ENCODE measurements around the gene PGD.

The PGD gene

GRCh38 chr1:10398734-10399443 is at the start of gene PGD:
PGD (plus strand) TSS chr1:10399064; CDS start chr1:10399118, 54 bp downstream.
- DNase-seq = peak; percentile 97

DNA sequence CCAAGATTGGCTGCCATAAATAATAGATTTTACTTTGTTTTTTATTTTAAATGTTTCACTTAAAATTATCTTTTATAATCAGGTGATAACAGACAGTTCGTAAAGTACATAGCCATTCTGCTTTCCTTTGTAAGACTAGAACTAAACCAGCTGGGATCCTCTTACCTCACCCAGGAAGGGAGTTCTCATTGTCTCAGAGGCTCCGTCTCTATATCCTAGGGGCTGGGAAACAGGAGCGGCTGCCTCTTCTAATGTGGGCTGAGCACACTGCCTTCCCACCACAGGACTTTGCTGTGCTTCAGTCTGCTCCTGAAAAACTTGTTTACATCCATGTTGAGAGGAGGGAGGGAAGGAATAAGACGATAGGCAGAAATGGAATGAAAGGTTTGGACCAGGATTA is 45.6 kb upstream of the PGD start:
- no peak for DNase-seq

DNA sequence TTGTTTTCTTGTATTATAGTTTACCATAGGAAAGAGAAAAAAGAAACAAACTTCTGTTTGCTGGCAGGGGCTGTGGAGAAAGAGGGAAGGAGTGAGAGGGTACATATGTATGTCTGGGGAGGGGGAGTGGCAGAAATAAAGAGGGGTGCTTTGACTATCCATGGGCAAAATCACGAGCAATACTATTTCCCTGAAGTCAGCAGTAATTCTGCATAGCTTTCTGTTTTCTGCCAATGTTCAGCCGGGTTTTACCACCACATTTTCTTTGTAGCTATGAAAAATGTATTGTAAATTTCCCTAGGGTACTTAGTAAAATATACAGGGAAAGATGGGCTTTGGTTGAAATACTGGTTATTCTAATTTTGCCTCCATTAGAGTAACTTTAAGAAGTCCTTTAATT is 45.2 kb upstream of the PGD start:
- DNase-seq = no peak

DNA sequence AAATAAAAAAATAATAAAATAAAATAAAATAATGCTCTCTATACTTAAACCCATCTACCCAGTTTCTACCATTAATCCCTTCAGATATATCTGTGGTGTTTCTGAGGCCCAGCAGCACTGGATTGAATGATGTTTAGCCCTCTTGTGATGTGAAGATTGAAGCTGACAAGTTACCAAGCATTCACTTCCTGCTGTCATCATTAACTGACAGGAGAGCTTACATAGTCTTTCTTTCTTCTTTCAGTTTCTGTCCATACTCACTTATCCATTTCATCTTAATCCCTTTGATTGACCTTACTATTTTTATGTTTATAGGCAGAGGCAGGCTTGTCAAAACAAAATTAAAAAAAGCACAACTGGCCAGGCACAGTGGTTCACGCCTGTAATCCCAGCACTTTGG is 38.8 kb upstream of the PGD start:
- no peak for DNase-seq

GRCh38 chr1:10361515-10361914 is 37.3 kb upstream of the PGD start:
- no peak for DNase-seq

GRCh38 chr1:10368194-10368593 is 30.7 kb upstream of the PGD start:
- no peak for DNase-seq

DNA sequence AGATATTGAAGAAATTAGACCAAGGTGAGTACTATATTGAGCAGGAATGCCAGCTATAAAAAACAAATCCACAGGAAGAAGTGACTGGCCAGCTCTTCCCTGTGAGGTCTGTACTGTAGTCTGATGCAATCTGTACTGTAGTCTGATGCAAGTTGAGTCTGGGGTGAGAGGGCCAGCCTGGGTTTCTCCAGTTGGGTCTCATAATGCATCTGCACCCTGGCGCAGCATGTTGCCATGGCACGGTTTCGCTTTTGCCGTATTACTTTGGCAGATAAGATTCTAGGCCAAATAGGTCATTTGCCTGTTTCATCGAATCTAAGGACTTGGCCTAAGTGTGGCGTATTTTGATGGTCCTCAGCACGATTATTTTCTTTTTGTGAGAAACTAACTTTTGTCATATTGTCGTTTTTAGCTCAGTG is 24.4 kb upstream of the PGD start:
- no peak for DNase-seq

GRCh38 chr1:10377365-10378029 is 21.4 kb upstream of the PGD start:
- peak; percentile 46 for DNase-seq

DNA sequence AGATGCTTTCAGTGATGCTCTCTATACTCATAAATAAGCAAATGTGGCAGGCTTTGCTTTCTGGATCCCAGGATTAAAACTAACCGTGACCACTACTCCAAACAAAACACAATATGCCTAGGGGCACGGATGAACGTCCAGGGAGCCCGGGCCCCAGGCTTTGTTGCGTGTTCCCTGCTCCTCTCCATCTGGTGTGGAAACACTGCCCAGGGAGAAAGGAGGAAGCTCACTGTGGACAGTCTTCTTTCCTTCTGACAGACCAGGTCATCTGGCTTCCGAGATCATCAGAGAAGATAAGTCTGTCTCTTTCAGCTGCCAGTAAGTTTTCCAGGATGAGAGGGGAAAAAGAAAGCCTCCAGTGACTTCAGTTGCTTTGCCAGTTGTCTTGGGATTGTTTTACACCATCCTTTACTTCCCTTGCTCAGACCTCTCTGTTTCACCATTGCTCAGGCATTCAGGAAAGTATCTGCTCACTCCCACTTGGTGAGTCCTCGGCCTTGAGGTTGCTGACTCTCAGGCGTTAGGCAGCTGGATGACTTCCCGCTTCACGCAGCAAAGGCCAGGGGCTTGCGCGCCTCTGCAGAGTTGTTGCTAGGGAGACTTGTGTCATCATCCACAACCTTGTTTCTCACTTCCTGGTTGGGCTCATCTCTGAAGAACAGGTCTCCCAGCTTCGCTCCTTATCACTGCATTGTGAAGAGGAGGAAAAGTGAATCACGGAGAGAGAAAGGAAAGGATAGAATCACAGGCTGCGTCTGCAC is 20.6 kb upstream of the PGD start:
- no peak for DNase-seq

GRCh38 chr1:10379101-10379620 is 19.7 kb upstream of the PGD start:
- DNase-seq = no peak

DNA sequence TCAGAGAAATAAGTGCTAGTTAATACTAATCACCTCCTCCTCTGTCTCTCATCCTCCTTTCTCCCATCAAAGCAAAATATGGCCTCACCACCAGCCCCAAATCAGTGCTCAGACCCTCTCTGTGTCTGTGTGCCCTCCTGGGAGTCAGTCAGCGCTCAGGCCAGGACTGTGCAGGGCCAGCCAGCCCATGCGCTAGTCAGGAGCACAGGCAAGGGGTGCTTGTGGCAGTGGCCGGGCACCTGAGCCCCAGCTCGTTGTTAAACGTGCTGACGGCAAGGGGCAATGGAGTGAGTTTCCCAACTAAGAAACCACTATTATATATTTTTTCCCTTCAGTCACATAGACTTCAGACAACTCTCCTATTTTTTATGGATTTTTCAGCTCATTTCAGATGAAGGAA is 19.2 kb upstream of the PGD start:
- no peak for DNase-seq

DNA sequence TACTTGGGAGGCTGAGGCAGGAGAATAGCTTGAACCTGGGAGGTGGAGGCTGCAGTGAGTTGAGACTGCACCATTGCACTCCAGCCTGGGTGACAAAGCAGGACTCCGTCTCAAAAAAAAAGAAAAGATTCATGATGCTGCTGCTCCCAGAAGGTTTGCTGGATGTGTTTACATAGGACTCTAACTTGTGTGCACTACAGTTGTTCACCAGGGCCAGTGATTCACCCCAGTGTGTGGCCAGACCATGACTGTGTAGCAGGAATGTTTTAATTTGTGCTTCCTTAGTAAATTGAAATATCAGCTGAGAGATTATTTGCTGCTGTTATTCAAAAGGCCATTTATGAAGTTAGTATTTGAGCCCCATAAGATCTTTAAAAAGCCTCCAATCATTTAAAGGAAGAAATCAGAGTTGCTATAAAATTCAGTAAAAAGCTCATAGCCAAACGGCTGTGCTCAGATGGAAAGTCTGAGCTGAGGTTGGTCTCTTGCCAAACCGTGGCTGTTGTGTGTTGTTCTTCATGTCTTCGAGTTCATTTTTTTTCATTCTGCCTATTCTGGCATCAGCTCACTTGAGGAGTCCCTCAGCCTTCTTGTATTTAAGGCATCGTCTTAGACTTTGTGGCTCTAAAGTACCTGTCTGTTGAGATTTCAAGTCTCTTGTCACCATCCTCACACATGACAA is 18.1 kb upstream of the PGD start:
- DNase-seq = no peak

- no peak for DNase-seq
These were observed 15.2 kb upstream of the PGD start for GRCh38 chr1:10383630-10384029.

DNA sequence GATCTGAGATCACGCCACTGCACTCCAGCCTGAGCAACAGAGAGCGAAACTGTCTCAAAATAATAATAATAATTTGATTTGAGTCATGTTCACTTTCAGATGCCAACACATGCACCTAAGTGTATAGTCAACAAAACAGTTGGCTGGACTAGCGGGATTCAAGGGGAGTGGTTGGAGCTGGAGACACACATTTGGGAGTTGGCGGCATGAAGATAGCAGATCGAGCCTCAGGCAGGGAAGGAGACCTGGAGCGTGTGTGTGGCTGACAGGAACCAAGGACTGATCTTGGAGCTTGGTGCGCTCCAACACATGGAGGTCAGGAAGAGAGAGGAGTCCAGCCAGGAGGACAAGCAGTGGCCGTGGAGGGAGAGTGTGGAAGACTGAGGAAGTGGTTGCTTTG is 14.6 kb upstream of the PGD start:
- DNase-seq = no peak

DNA sequence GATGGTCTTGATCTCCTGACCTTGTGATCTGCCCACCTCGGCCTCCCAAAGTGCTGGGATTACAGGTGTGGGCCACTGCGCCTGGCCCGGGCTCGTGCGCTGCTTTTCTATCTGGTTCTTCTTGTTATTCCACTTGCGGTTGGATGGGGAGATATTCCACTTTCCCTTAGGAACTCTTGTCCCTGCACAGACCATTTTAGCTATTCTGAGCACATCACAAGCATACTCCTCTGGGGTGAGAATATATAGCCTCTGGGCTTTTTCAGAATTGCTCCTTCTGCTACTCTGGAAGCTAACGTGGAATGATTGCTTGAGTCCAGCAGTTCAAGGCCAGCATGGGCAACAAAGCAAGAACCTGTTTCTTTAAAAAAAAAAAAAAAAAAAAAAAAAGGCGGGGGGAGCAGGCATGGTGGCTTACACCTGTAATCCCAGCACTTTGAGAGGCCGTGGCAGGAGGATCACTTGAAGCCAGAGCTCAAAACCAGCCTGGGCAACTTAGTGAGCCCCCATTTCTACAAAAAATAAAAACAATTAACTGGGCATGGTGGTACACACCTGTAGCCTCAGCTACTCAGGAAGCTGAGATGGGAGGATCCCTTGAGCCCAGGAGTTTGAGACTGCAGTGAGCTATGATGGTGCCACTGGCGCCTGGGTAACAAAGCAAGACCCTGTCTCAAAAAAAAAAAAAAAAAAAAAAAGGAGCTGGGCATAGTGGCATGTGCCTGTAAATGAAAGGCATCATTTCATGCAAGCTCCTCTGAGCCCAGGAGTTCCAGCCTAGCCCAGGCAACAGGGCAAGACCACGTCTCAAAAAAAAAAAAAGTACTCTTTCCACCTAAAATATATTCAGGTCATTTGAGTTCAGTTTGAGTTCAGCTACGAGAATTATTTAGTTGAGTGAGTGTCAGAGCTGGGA is 11.8 kb upstream of the PGD start:
- DNase-seq = no peak

DNA sequence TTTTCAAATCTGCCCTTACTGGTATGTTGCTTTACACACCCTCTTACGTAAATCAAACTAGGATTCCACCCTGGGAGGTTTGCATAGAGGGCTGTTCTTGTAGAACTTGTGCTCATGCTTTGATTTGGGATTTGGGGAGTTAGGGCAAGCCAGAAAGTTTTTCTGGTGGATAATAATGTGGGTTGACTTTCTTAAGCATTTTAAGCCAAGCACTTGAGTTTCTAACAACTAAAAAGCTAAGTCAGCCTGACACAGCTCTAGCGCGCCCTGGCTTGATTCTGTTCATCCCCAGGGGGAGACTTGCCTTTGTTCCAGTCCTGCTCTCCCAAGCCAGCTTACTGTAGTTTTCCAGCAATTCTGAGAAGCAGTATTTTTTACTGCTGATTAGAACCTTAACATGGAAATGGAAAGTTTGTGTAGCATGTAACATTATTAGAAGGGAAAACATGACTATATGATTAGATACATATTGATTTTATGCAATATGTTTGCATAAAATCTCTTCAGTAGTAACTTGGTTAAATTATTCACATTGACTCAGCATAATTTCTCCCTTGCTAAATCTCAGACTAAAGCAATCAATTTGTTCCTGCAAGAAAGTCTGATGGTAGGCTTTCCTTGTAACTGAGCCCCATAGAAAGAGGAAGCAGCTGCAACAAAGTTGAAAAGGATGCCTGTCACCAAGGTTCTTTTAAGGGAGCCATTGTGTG is 11.0 kb upstream of the PGD start:
- no peak for DNase-seq

DNA sequence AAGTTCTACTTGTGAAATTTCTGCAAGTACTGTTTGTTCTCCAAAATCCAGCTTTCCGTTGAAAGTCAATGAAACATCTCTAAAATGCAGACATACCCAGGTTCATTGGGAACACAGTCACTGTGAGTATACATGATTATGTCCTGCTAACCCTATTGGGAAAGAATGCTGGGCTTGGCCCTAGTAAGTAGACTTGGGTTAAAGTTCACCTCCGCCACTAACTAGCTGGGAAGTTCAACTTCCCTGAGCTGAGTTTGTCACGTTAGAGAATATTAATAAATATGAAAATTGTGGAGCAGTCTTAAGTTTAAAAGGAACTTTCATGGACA is 10.5 kb upstream of the PGD start:
- DNase-seq = no peak

DNA sequence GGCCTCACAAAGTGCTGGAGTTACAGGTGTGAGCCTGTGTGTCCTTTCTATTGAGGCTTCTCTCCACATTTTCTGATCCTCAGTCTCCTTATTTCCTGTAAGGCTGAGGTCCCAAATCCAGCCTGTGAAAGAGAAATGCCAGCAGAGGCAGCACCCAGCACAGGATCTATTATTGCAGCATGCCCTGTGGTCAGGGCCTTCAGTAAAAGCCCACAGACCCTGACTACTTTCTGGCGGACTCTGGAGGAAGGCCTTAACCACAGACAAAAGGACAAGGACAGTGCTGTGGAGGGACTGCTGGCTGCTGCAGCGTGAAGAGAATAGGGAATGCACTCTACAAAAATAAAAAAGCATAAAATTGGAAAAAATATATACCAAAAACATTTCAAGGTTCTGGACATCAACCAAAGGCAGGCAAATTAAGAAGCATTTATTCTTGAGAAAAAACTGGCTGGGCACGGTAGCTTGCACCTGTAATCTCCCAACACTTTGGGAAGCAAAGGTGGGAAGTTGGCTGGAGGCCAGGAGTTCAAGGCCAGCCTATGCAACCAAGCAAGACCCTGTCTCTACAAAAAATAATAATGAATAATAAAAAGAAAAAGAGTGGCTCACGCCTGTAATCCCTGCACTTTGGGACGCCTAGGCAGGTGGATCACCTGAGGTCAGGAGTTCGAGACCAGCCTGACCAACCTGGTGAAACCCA is 9.4 kb upstream of the PGD start:
- DNase-seq = no peak

- no peak for DNase-seq
These were observed 2.0 kb upstream of the PGD start for GRCh38 chr1:10396870-10397269.

- no peak for DNase-seq
These were observed 558 bp upstream of the PGD start for GRCh38 chr1:10398278-10398733.

DNA sequence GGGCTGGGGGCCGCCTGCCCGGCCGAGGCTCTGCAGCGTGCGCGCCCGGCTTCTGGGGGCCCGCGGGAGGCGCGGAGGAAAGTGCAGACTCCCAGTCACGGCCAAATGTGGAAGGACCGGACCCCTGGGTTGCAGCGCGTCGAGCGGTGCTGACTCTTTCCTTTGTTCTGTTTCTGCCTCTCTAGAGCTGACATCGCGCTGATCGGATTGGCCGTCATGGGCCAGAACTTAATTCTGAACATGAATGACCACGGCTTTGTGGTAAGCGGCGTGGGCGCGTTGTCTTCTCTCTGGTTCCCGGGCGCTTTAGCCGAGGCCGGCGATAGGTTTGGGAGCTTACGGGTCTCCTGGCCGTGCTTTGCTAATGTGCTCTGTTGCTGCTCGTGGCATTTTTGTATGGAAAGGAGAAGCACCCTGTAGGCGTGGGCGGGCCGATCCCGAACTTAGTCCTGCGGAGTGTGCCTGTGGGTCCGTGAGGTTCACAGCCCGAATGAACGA is 629 bp downstream of the PGD start:
- DNase-seq = no peak
